H9 (cell line): ENCODE measurements around the gene SHISA4. TPM values are rescaled to one million over a fixed set of nuclear protein-coding genes. Genes with fewer than 3 reads are reported as not detected.

Experiments
- DNase-seq: peaks from one replicate; pipeline ENCODE4 v3.0.0-alpha.2; 2017
- H2AFZ ChIP-seq: one replicate; pipeline ENCODE4 v1.6.1; 2013; ENCODE audit warnings: mild to moderate bottlenecking, low read length, control low read depth, moderate library complexity
- H2AK5ac ChIP-seq: 2 replicates; pipeline ENCODE4 v1.6.1; 2013; ENCODE audit warnings: low read length, control low read depth, mixed read lengths; ENCODE audit not compliant: insufficient read length
- H2BK120ac ChIP-seq: one replicate; pipeline ENCODE4 v1.6.1; 2013; ENCODE audit warnings: low read depth, mild to moderate bottlenecking, low read length, control low read depth, inconsistent platforms; ENCODE audit not compliant: poor library complexity, severe bottlenecking
- H2BK12ac ChIP-seq: 2 replicates; pipeline ENCODE4 v1.6.1; 2013; ENCODE audit warnings: low read length, control low read depth, mixed read lengths, low read depth; ENCODE audit not compliant: insufficient read length
- H2BK15ac ChIP-seq: 2 replicates; pipeline ENCODE4 v1.6.1; 2013; ENCODE audit warnings: low read depth, low read length, control low read depth
- H2BK20ac ChIP-seq: one replicate; pipeline ENCODE4 v1.6.1; 2013; ENCODE audit warnings: low read depth, mild to moderate bottlenecking, low read length, control low read depth, inconsistent platforms; ENCODE audit not compliant: poor library complexity, severe bottlenecking
- H2BK5ac ChIP-seq: 2 replicates; pipeline ENCODE4 v1.6.1; 2013; ENCODE audit warnings: low read length, control low read depth, mixed read lengths; ENCODE audit not compliant: insufficient read length
- H3K14ac ChIP-seq: 2 replicates; pipeline ENCODE4 v1.6.1; 2013; ENCODE audit warnings: low read length, control low read depth; ENCODE audit not compliant: insufficient read depth
- H3K18ac ChIP-seq: 2 replicates; pipeline ENCODE4 v1.6.1; 2013; ENCODE audit warnings: low read depth, mild to moderate bottlenecking, mixed read lengths, low read length, control low read depth; ENCODE audit not compliant: insufficient read length
- H3K23ac ChIP-seq: 2 replicates; pipeline ENCODE4 v1.6.1; 2013; ENCODE audit warnings: low read length, control low read depth, mixed read lengths, low read depth; ENCODE audit not compliant: insufficient read length
- H3K23me2 ChIP-seq: 2 replicates; pipeline ENCODE4 v1.6.1; 2013; ENCODE audit warnings: low read depth, mild to moderate bottlenecking, mixed read lengths, low read length, control low read depth; ENCODE audit not compliant: insufficient read length, poor library complexity, severe bottlenecking
- H3K27ac ChIP-seq: 2 replicates; pipeline ENCODE4 v1.5.1; 2013; ENCODE audit warnings: low read length, control low read depth, mixed read lengths, low read depth; ENCODE audit not compliant: insufficient read length
- H3K27me3 ChIP-seq: 2 replicates; pipeline ENCODE4 v1.6.1; 2013; ENCODE audit warnings: low read length, control low read depth, inconsistent platforms; ENCODE audit not compliant: insufficient read depth
- H3K4ac ChIP-seq: 2 replicates; pipeline ENCODE4 v1.6.1; 2013; ENCODE audit warnings: low read depth, mild to moderate bottlenecking, control low read depth, inconsistent platforms, low read length, moderate library complexity
- H3K4me1 ChIP-seq: 2 replicates; pipeline ENCODE4 v1.6.1; 2013; ENCODE audit warnings: low read length, control low read depth, inconsistent platforms; ENCODE audit not compliant: insufficient read depth
- H3K4me2 ChIP-seq: 2 replicates; pipeline ENCODE4 v1.6.1; 2013; ENCODE audit warnings: low read length, control low read depth, mixed read lengths; ENCODE audit not compliant: insufficient read length, insufficient read depth
- H3K56ac ChIP-seq: 2 replicates; pipeline ENCODE4 v1.6.1; 2013; ENCODE audit warnings: low read depth, mild to moderate bottlenecking, mixed read lengths, low read length, control low read depth; ENCODE audit not compliant: insufficient read length
- H3K79me1 ChIP-seq: 2 replicates; pipeline ENCODE4 v1.6.1; 2013; ENCODE audit warnings: low read depth, mild to moderate bottlenecking, moderate library complexity, low read length, control low read depth, inconsistent platforms; ENCODE audit not compliant: insufficient read depth, poor library complexity, severe bottlenecking
- H3K79me2 ChIP-seq: 2 replicates; pipeline ENCODE4 v1.6.1; 2013; ENCODE audit warnings: low read length, control low read depth, inconsistent platforms; ENCODE audit not compliant: insufficient read depth
- H3K9ac ChIP-seq: 2 replicates; pipeline ENCODE4 v1.6.1; 2013; ENCODE audit warnings: low read length, control low read depth, mixed read lengths; ENCODE audit not compliant: insufficient read length; ENCODE audit errors: extremely low read depth
- H3K9me3 ChIP-seq: one replicate; pipeline ENCODE4 v1.6.1; 2013; ENCODE audit warnings: low read depth, low read length, inconsistent platforms; ENCODE audit not compliant: control insufficient read depth
- H3T11ph ChIP-seq: one replicate; pipeline ENCODE4 v1.6.1; 2013; ENCODE audit warnings: mild to moderate bottlenecking, low read length, control low read depth, inconsistent platforms
- H4K20me1 ChIP-seq: one replicate; pipeline ENCODE4 v1.6.1; 2013; ENCODE audit not compliant: control insufficient read depth, insufficient read length, insufficient read depth
- H4K5ac ChIP-seq: 2 replicates; pipeline ENCODE4 v1.6.1; 2013; ENCODE audit warnings: low read depth, mild to moderate bottlenecking, mixed read lengths, low read length, control low read depth; ENCODE audit not compliant: insufficient read length
- H4K8ac ChIP-seq: replicated peaks from 2 replicates; pipeline ENCODE4 v1.6.1; 2013; ENCODE audit warnings: low read length, control low read depth, mixed read lengths, low read depth; ENCODE audit not compliant: insufficient read length
- H4K91ac ChIP-seq: 2 replicates; pipeline ENCODE4 v1.6.1; 2013; ENCODE audit warnings: low read depth, mild to moderate bottlenecking, moderate library complexity, mixed read lengths, low read length, control low read depth; ENCODE audit not compliant: insufficient read length
- H3K27ac Mint-ChIP-seq, 3 experiments: 2 replicates in 2 of 3; 3 replicates in 1 of 3; pipeline ENCODE4 v1.8.0; 2020 to 2021; ENCODE audit warnings: mixed read lengths in 3 of 3, mild to moderate bottlenecking in 1 of 3, moderate library complexity in 1 of 3
- H3K27me3 Mint-ChIP-seq: 2 replicates; pipeline ENCODE4 v1.8.0; 2021; ENCODE audit warnings: low read depth, mild to moderate bottlenecking, moderate library complexity, mixed read lengths
- H3K36me3 Mint-ChIP-seq, 3 experiments: 2 replicates in 2 of 3; 3 replicates in 1 of 3; pipeline ENCODE4 v1.8.0; 2020 to 2021; ENCODE audit warnings: low read depth in 3 of 3, mixed read lengths in 3 of 3; ENCODE audit not compliant: insufficient read depth in 1 of 3
- H3K4me1 Mint-ChIP-seq, 2 experiments: 2 replicates each; pipeline ENCODE4 v1.8.0; 2020; ENCODE audit warnings: mixed read lengths in 2 of 2
- H3K4me3 Mint-ChIP-seq, 2 experiments: 2 replicates in 1 of 2; 3 replicates in 1 of 2; pipeline ENCODE4 v1.8.0; 2020 to 2021; ENCODE audit warnings: mild to moderate bottlenecking in 2 of 2, mixed read lengths in 2 of 2, moderate library complexity in 1 of 2
- H3K9me3 Mint-ChIP-seq, 2 experiments: 2 replicates in 1 of 2; 3 replicates in 1 of 2; pipeline ENCODE4 v1.8.0; 2020; ENCODE audit warnings: mild to moderate bottlenecking in 2 of 2, mixed read lengths in 2 of 2, moderate library complexity in 1 of 2
- WGBS: extraction: QIAGEN DNeasy Blood & Tissue Kit; methylation state at CpG from one replicate; pipeline ENCODE4 v1.1.7; 2013; ENCODE audit warnings: missing lambda C conversion rate, low lambda C conversion rate, mixed read lengths; ENCODE audit not compliant: insufficient read length; ENCODE audit errors: extremely low coverage; 5-methylcytosine and 5-hydroxymethylcytosine counted together
- total RNA-seq: library from RNA; stranded (reverse); gene quantifications from 2 replicates; pipeline ENCODE4 v1.2.1, GENCODE V29; 2021
- TF ChIP-seq, protein P1 (sequence below): fragments of 200-600 bp; sonication (generic); conservative IDR thresholded peaks from 3 replicates; pipeline ENCODE4 v1.8.0; 2021; ENCODE audit warnings: antibody characterized with exemption, mild to moderate bottlenecking

The SHISA4 gene
- total RNA-seq, 1 experiment from 2014 or later = 6.3 TPM

GRCh38 chr1:201937624-201938213 lies 49.0 kb downstream of the SHISA4 start:
- Histone ChIP-seq H3K27ac (no peak overlapping the region), H3K23me2 (peaks cover 6% of the 10 kb centered on the region), H2AFZ (no peak overlapping the region), H3K23ac (no peak overlapping the region), H3K9ac (no peak overlapping the region), H2BK15ac (no peak overlapping the region), H3K4ac (no peak overlapping the region), H3K79me1 (no peaks in the 10 kb centered on the region), H3K56ac (no peak overlapping the region), H4K91ac (no peak overlapping the region), H4K20me1 (no peaks in the 10 kb centered on the region), H2BK5ac (no peak overlapping the region), H3K27me3 (no peaks in the 10 kb centered on the region), H4K8ac (no peak overlapping the region), H4K5ac (no peak overlapping the region), H2BK120ac (no peak overlapping the region), H3K4me2 (no peak overlapping the region), H3K79me2 (no peaks in the 10 kb centered on the region), H2AK5ac (no peak overlapping the region), H2BK20ac (no peak overlapping the region), H3K4me1 (peaks cover 6% of the 10 kb centered on the region), H2BK12ac (no peak overlapping the region), H3K9me3 (no peaks in the 10 kb centered on the region), H3K14ac (no peak overlapping the region), H3K18ac (no peak overlapping the region), H3T11ph (no peak overlapping the region)
- Mint-ChIP-seq H3K36me3 (no peaks in the 10 kb centered on the region), H3K4me1 (peaks cover 7 to 13% of the 10 kb centered on the region in 2 experiments), H3K27ac (no peak overlapping the region), H3K9me3 (no peaks in the 10 kb centered on the region), H3K4me3 (no peak overlapping the region), H3K27me3 (peaks cover 2% of the 10 kb centered on the region; the same call in 1 of the 2 replicates)
- no peak for DNase-seq
- WGBS = 100% methylated on average over 2 of the region's 5 CpGs
- TF ChIP-seq, protein P1, sequence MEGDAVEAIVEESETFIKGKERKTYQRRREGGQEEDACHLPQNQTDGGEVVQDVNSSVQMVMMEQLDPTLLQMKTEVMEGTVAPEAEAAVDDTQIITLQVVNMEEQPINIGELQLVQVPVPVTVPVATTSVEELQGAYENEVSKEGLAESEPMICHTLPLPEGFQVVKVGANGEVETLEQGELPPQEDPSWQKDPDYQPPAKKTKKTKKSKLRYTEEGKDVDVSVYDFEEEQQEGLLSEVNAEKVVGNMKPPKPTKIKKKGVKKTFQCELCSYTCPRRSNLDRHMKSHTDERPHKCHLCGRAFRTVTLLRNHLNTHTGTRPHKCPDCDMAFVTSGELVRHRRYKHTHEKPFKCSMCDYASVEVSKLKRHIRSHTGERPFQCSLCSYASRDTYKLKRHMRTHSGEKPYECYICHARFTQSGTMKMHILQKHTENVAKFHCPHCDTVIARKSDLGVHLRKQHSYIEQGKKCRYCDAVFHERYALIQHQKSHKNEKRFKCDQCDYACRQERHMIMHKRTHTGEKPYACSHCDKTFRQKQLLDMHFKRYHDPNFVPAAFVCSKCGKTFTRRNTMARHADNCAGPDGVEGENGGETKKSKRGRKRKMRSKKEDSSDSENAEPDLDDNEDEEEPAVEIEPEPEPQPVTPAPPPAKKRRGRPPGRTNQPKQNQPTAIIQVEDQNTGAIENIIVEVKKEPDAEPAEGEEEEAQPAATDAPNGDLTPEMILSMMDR = no peak
